Panc1 (cell line): ENCODE results near the gene GPATCH8. TPM values are rescaled to one million over a fixed set of nuclear protein-coding genes. Genes with fewer than 3 reads are reported as not detected.

Source experiments
- ATAC-seq: fragments of 200-7000 bp; cut with Tn5 transposase; 2 replicates; pipeline ENCODE4 v1.9.1; 2020; ENCODE audit warnings: mild to moderate bottlenecking, moderate library complexity
- BruUV-seq: library from RNA; stranded (reverse); fragments of 400-500 nt; replicated peaks from 2 replicates; lab custom pipeline; 2021; lab: Mats Ljungman, UMichigan
- CTCF ChIA-PET: fragments of 300-600 bp; sonication (Branson Sonifier 250); formaldehyde crosslinking; loops from one replicate; lab custom pipeline; 2022; ENCODE audit warnings: antibody characterized with exemption; lab: Charles Lee
- POLR2A ChIA-PET: fragments of 300-600 bp; sonication (Branson Sonifier 250); formaldehyde crosslinking; loops from one replicate; lab custom pipeline; 2022; ENCODE audit warnings: antibody characterized with exemption; lab: Charles Lee
- DNase-seq: peaks from one replicate; pipeline ENCODE4 v3.0.0-alpha.2; 2010; ENCODE audit warnings: low read depth, low spot score
- H3K27ac ChIP-seq: 2 replicates; pipeline ENCODE4 v1.5.1; 2011; ENCODE audit warnings: mild to moderate bottlenecking, low read length, inconsistent platforms
- H3K27me3 ChIP-seq: fragments of 200-500 bp; sonication (Bioruptor generic); 2 replicates; pipeline ENCODE4 v1.6.0; 2014; ENCODE audit warnings: low read length, inconsistent platforms; ENCODE audit not compliant: control insufficient read depth, insufficient read depth
- H3K36me3 ChIP-seq: fragments of 200-500 bp; sonication (Bioruptor generic); 2 replicates; pipeline ENCODE4 v1.5.1; 2014; ENCODE audit warnings: inconsistent platforms, mild to moderate bottlenecking, low read length, moderate library complexity; ENCODE audit not compliant: control insufficient read depth, insufficient read depth
- H3K4me1 ChIP-seq: 2 replicates; pipeline ENCODE4 v1.5.1; 2011; ENCODE audit warnings: inconsistent platforms, mild to moderate bottlenecking, low read length, moderate library complexity; ENCODE audit not compliant: control insufficient read depth, insufficient read depth
- H3K4me3 ChIP-seq, 2 experiments: 2 replicates each; pipeline ENCODE4 v1.5.1; 2011 to 2012; ENCODE audit warnings: low read depth in 2 of 2, low read length in 2 of 2, mild to moderate bottlenecking in 2 of 2, inconsistent platforms in 1 of 2, moderate library complexity in 1 of 2
- H3K9me3 ChIP-seq: fragments of 200-500 bp; sonication (Bioruptor generic); 2 replicates; pipeline ENCODE4 v1.5.1; 2014; ENCODE audit warnings: low read depth, mild to moderate bottlenecking, inconsistent platforms, low read length, moderate library complexity; ENCODE audit not compliant: control insufficient read depth, insufficient read depth
- CTCF ChIP-seq: fragments of 450-650 bp; IDR thresholded peaks from 2 replicates; pipeline ENCODE4 v1.5.1; 2017; ENCODE audit warnings: mild to moderate bottlenecking
- POLR2AphosphoS5 ChIP-seq: IDR thresholded peaks from 2 replicates; pipeline ENCODE4 v1.6.1; 2012; ENCODE audit warnings: mild to moderate bottlenecking, low read depth, low read length, moderate library complexity
- SIN3A ChIP-seq: IDR thresholded peaks from 2 replicates; pipeline ENCODE4 v1.6.1; 2012; ENCODE audit warnings: low read depth, mild to moderate bottlenecking, low read length, moderate library complexity, borderline replicate concordance; ENCODE audit not compliant: insufficient read depth
- TCF7L2 ChIP-seq: IDR thresholded peaks from 2 replicates; pipeline ENCODE4 v1.6.1; 2011; ENCODE audit warnings: mild to moderate bottlenecking, low read depth, low read length, inconsistent platforms
- in situ Hi-C: cut with HindIII; loops from 2 replicates; pipeline ENCODE4 v1.10.0; 2016; ENCODE audit warnings: low sequenced_read_pairs, low pct_unique_long_range_greater_than_20kb
- intact Hi-C: fragments of 100-400 bp; cut with micrococcal nuclease; formaldehyde crosslinking; loops from one replicate; pipeline ENCODE4 v1.10.0; 2022; ENCODE audit not compliant: unreplicated experiment
- total RNA-seq: library from RNA; stranded (reverse); gene quantifications from one replicate; pipeline ENCODE4 v1.2.1, GENCODE V29; 2021; ENCODE audit not compliant: unreplicated experiment
- TF ChIP-seq, protein P1 (sequence below), 2 experiments: IDR thresholded peaks; 2 replicates each; pipeline ENCODE4 v1.6.1; 2011 to 2012; ENCODE audit warnings: low read depth in 2 of 2, control low read depth in 1 of 2, low read length in 1 of 2, mild to moderate bottlenecking in 1 of 2, moderate library complexity in 1 of 2; ENCODE audit not compliant: insufficient read depth in 1 of 2

GPATCH8 gene
- total RNA-seq, 1 experiment from 2014 or later = 30.8 TPM

- in situ Hi-C loops = no loop called here
- H3K9me3 ChIP-seq = no peaks in the 10 kb centered on the region
- intact Hi-C loops = no loop called here
- ChIA-PET CTCF (no interaction called here), POLR2A (no interaction called here)
- no peak overlapping the region for H3K27ac ChIP-seq
- DNase-seq (no peak), ATAC-seq (no peak)
- TF ChIP-seq TCF7L2 (no peak), CTCF (no peak), SIN3A (no peak), POLR2AphosphoS5 (no peak)
- TF ChIP-seq, protein P1, sequence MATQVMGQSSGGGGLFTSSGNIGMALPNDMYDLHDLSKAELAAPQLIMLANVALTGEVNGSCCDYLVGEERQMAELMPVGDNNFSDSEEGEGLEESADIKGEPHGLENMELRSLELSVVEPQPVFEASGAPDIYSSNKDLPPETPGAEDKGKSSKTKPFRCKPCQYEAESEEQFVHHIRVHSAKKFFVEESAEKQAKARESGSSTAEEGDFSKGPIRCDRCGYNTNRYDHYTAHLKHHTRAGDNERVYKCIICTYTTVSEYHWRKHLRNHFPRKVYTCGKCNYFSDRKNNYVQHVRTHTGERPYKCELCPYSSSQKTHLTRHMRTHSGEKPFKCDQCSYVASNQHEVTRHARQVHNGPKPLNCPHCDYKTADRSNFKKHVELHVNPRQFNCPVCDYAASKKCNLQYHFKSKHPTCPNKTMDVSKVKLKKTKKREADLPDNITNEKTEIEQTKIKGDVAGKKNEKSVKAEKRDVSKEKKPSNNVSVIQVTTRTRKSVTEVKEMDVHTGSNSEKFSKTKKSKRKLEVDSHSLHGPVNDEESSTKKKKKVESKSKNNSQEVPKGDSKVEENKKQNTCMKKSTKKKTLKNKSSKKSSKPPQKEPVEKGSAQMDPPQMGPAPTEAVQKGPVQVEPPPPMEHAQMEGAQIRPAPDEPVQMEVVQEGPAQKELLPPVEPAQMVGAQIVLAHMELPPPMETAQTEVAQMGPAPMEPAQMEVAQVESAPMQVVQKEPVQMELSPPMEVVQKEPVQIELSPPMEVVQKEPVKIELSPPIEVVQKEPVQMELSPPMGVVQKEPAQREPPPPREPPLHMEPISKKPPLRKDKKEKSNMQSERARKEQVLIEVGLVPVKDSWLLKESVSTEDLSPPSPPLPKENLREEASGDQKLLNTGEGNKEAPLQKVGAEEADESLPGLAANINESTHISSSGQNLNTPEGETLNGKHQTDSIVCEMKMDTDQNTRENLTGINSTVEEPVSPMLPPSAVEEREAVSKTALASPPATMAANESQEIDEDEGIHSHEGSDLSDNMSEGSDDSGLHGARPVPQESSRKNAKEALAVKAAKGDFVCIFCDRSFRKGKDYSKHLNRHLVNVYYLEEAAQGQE (IDR thresholded peaks at IDR 0.05; ENCODE audit: insufficient read depth in 1 of 2, low read depth in 2 of 2, low read length in 1 of 2) = no peak
- BruUV-seq = no TSS peak
- H3K4me3 ChIP-seq = no peak overlapping the region
- no peaks in the 10 kb centered on the region; the same call in 1 of the 2 replicates for H3K36me3 ChIP-seq
- peaks cover 12% of the 10 kb centered on the region; the same call in 1 of the 2 replicates for H3K4me1 ChIP-seq
- H3K27me3 ChIP-seq = no peaks in the 10 kb centered on the region
Observed at GRCh38 chr17:44464037-44464436, 39.2 kb downstream of the GPATCH8 start.

DNA sequence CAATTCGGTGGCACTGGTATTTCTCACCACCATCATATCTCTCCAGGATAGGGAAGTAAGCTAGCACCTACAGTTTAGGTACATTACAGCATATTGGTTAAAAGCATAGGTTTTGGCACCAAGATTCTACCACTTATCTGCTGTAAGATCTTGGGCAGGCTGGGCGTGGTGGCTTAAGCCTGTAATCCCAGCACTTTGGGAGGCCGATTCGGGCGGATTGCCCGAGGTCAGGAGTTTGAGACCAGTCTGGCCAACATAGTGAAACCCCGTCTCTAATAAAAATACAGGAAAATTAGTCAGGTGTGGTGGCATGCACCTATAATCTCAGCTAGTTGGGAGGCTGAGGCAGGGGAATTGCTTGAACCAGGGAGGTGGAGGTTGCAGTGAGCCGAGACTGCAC lies 51.4 kb downstream of the GPATCH8 start:
- DNase-seq = no peak
- POLR2A ChIA-PET = no interaction called here
- intact Hi-C loops (no loop called here), in situ Hi-C loops (no loop called here)
- no peak for ATAC-seq
- Histone ChIP-seq H3K4me1 (no peaks in the 10 kb centered on the region), H3K27me3 (no peaks in the 10 kb centered on the region), H3K4me3 (no peak overlapping the region), H3K36me3 (no peaks in the 10 kb centered on the region), H3K9me3 (no peaks in the 10 kb centered on the region), H3K27ac (no peak overlapping the region)
- no TSS peak for BruUV-seq
- CTCF ChIA-PET = no interaction called here
- TF ChIP-seq CTCF (no peak), TCF7L2 (no peak), POLR2AphosphoS5 (no peak), SIN3A (no peak)
- TF ChIP-seq, protein P1 (IDR thresholded peaks at IDR 0.05; ENCODE audit: insufficient read depth in 1 of 2, low read depth in 2 of 2, low read length in 1 of 2) = no peak
